SK-N-MC (cell line): ENCODE results near the gene SCAND1.

Experiments
- EZH2 ChIP-seq: fragments of 200-600 bp; sonication (generic); IDR thresholded peaks from one replicate; pipeline ENCODE4 v1.6.1; 2017; ENCODE audit warnings: antibody characterized with exemption
- FOXP2 ChIP-seq: optimal IDR thresholded peaks from 2 replicates; pipeline ENCODE3; 2011; ENCODE audit warnings: mild to moderate bottlenecking, moderate library complexity; ENCODE audit not compliant: insufficient read depth; ENCODE audit errors: extremely low read length, control extremely low read depth
- POLR2AphosphoS5 ChIP-seq: IDR thresholded peaks from 2 replicates; pipeline ENCODE4 v1.6.1; 2012; ENCODE audit warnings: mild to moderate bottlenecking, low read depth, low read length, borderline replicate concordance

GRCh38 chr20:35975576-35976373 is 21.5 kb upstream of the SCAND1 start:
- TF ChIP-seq POLR2AphosphoS5 (no peak), EZH2 (no peak), FOXP2 (no peak)
